Inflammatory macrophage treated with lipopolysaccharide for 4 hours (primary cell): ENCODE data around the gene MNAT1.
"Not testable (repeated sequence)": the region's sequence is repeated elsewhere in the genome, so short reads cannot be mapped to it uniquely, and the experiment has no call there.

Experiments
- DNase-seq: peaks from one replicate; pipeline ENCODE4 v3.0.0-alpha.2; 2020

MNAT1 gene

DNA sequence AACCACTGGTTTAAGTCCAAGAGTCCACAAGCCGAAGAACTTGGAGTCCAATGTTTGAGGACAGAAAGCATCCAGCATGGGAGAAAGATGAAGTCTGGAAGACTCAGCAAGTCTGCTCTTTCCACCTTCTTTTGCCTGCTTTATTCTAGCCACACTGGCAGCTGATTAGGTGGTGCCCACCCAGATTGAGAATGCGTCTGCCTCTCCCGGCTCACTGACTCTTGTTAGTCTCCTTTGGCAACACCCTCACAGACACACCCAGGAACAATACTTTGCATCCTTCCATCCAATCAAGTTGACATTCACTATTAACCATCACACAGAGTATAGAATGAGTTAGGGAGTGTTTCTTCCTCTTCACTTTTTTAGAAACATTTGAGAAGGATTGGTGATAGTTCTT is 156.1 kb downstream of the MNAT1 start:
- DNase-seq, result not testable (repeated sequence)

- DNase-seq, result no peak
Measured at GRCh38 chr14:60893911-60894310, 159.3 kb downstream of the MNAT1 start.

GRCh38 chr14:60904381-60904780 is 169.8 kb downstream of the MNAT1 start:
- DNase-seq, result no peak

- no peak for DNase-seq
Measured at GRCh38 chr14:60905923-60906322, 171.4 kb downstream of the MNAT1 start.

- no peak for DNase-seq
Measured at GRCh38 chr14:60915781-60916180, 181.2 kb downstream of the MNAT1 start.

GRCh38 chr14:60922050-60922449 is 187.5 kb downstream of the MNAT1 start:
- peak; percentile 0 for DNase-seq

GRCh38 chr14:60925286-60925685 is 190.7 kb downstream of the MNAT1 start:
- no peak for DNase-seq

GRCh38 chr14:60926002-60926401 is 191.4 kb downstream of the MNAT1 start:
- no peak for DNase-seq

DNA sequence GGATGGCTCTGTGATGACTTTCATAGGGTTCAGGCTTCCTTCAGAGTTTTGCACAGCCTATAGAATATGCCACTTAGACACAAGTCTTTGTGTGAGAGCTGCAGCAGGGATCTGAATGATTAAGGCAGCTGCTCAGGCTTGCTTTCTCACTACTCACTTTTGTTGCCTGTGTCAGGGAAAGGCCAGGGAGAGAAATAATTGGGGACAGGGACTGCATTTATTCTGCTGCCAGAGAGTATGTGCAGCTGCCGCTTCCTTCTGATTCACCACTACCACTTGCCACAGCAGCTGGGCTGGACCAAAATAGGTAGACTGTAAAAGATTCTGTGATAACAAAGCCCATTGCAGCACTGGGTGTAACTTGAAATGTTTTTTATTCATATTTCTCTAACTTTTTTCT is 196.7 kb downstream of the MNAT1 start:
- no peak for DNase-seq

DNA sequence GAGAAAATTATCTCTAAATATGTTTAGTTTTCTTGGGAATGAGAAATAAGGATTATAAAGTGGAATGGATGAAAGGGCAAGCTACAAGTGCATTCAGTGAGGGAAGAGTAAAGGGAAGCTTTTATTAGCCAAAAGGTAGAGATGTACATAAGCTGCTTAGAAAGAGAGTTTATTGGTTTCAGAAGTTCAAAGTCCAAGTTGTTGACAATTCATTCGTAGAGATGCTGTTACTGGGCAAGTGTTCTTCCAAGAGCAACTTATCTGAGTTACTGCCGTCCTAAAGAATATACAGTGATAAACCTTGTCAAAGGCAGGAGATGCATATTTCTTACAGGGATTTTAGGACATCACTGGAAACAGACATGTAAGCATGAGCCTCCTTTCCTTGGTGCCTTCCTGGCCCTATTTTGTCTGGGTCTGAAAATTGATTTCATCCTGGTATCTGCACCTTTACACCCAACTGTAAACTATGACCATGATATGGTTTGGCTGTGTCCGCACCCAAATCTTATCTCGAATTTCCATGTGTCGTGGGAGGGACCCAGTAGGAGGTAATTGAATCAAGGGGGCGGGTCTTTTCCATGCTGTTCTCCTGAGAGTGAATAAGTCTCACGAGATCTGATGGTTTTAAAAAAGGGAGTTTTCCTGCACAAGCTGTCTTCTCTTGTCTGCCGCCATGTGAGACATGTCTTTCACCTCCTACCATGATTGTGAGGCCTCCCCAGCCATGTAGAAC is 199.5 kb downstream of the MNAT1 start:
- DNase-seq, result no peak

DNA sequence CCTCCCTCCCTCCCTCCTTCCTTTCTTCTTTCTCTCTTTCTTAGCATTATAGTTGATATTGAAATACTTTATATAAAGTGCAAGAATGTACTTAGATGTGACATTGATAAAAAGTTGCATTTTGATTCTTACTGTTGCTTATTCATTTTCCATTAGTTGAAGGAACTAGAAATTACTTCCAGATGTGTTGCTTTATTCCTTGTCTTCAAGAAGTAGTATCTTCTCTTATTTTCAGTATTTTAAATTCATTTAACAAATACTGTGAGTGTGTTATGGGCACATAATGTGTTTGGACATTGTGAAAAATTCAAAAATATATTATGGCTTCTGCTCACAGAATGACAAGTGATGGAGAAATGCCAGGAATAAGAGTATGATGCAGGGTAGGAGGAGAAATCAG is 200.8 kb downstream of the MNAT1 start:
- DNase-seq, result no peak

- no peak for DNase-seq
Measured at GRCh38 chr14:60943637-60944032, 209.1 kb downstream of the MNAT1 start.

DNA sequence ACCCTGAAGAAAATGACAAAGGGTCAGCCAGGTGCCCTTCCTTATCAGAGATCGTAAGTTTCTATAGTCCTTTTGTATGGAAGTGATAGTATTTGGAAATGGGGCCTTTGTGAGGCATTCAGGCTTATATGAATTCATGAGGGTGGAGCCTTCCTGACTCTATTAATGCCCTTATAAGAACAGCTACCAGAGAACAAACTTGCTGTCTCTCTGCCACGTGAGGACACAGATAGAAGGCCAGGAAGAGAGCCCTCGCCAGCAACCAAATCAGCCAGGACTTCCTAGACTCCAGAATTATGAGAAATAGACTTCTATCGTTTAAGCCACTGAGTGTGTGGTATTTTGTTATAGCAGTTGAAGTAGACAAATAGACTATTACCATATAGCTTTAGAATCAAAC is 209.6 kb downstream of the MNAT1 start:
- DNase-seq, result no peak

DNA sequence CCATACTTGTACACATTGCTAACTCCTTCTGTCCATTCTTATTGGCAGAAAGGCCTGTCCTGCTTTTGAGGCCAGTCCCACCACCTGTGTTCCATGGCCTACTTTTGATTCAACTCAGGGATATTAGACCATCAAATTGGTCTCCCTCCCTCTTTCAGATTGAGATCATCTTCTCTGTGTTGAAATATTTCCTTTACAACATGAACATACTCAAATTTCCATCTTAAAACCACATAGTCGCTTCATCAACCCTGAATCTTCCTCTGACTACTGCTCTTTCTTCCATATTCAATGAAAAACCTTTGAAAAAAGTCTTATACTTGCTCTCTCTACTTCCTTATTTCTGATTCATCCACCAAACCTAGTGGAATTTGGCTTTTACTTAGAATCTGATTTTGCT is 211.4 kb downstream of the MNAT1 start:
- DNase-seq, result peak; percentile 15

- DNase-seq, result no peak
Measured at GRCh38 chr14:60946773-60947172, 212.2 kb downstream of the MNAT1 start.

DNA sequence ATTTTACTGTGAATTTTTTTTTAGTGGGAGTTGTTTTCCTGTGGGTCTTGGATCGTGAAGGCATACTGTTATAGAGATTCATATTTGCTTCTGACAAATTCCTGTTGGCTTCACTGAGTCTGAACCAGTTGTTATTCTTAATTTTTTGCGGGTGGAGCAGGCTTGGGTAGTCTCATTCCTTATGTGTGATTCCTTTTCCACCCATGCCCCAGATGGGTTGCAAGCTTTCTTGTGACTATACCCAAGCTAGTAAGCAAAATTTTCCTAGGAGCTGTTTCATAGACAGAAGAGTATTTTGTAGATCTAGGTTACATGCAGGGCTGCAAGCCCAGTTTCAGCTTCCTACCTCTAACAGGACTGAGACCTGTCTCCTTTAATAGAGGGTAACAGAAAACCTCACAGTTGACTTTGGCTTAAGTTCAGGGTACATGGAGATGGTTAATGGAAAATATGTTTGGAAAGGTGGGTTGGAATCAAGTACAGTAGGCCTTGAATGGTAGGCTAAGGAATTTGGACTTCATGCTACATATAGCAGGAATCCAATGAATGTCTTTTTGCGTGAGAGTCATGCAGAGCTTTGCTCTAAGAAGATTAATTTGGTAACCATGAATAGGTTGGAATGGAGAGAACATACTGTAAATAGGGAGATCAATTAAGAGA is 217.3 kb downstream of the MNAT1 start:
- DNase-seq, result no peak

DNA sequence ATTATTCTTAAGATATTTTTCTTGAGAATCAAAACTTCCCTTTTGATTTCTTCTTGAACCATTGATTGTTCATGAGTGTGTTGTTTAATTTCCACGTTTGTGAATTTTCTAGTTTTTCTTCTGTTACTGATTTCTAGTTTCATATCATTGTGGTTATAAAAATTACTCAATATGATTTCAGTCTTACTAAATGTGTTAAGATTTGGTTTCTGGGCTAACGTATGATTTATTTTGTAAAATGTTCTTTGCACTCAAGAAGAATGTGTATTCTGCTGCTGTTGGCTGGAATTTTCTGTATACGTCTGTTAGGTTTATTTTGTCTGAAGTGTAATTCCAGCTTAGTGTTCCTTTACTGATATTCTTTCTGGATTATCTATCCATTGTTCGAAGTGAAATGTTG is 221.6 kb downstream of the MNAT1 start:
- DNase-seq, result no peak

DNA sequence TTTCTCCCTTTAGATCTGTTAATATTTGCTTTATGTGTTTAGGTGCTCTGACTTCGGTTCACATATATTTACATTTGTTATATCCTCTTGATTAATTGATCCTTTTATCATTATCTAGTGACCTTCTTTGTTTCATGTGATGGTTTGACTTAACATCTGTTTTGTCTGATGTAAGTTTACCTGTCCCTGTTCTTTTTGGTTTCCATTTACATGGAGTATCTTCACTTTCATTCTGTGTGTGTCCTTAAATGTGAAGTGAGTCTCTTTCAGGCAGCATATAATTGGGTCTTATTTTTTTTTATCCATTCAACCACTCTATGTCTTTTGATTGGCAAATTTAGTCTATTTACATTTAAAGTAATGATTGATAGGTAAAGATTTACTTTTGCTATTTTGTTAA is 222.1 kb downstream of the MNAT1 start:
- DNase-seq, result no peak

DNA sequence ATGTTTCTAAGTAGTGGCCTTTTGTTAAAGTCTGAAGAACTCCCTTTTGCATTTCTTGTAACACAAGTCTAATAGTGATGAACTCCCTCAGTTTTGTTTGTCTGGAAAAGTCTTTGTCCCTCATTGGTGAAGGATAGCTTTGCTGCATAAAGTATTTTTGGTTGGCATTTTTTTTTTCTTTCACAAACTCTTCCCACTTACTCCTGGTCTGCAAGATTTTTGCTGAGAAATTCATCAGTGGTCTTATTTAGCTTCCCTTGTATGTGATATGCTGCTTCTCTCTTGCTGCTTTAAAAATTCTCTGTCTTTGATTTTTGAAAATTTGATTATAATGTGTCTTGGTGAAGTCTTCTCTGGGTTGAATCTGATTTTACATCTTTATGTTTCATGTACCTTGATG is 223.6 kb downstream of the MNAT1 start:
- DNase-seq, result no peak

DNA sequence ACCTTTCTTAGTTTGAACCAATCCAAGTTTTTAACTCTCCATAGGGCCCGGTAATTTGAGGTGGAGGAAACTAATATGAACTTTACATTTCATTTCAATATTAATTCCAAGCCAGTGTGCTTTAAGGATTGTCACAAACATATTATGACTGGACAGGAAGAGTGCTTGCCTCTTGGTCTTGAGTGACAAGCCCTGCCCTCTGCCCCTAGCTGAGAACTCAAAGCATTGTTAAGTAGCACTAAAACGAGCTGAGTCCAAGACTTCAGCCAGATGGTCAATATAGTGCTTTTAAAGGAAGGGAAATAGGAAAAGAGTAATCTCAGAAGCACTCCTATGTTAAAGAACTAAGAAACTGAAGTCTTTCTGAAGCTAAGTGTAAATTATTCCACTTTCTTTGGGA is 229.2 kb downstream of the MNAT1 start:
- no peak for DNase-seq

DNA sequence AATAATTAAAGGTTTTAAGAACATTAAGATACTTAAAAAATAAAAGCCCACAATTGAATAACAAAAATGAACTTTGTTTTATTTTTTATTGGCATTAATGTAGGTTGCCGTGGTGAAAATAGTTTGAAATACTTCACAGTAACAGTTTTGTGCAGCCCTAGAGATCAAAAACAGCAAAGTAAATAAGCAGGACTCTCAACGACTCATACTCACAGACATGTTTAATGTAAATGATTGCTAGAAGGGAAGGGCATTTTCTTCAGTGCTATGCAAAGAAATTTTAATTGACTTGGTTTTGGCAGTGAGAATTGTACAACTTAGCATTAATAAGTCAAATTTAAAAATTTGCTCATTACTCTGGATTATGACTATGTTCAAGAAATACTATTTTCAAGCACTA is 230.3 kb downstream of the MNAT1 start:
- no peak for DNase-seq

- no peak for DNase-seq
Measured at GRCh38 chr14:60965402-60965801, 230.8 kb downstream of the MNAT1 start.

DNA sequence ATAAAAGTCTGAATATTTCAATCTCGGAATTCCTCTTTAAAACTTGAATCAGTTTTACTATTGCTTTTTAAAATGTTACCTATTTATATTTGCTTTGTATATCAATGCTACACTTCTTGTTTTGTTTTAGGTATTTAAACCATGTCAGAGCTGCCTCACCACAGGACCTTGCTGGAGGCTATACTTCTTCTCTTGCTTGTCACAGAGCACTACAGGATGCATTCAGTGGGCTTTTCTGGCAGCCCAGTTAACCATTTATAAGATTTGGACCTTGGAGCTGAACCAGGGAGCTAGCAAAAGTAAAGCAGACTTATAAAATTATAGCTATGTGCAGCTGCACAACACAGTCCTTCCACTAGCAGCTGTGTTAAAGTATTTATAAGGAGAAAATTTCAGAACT is 233.5 kb downstream of the MNAT1 start:
- DNase-seq, result no peak

GRCh38 chr14:60968671-60969070 is 234.1 kb downstream of the MNAT1 start:
- DNase-seq, result no peak

- no peak for DNase-seq
Measured at GRCh38 chr14:60970146-60970545, 235.6 kb downstream of the MNAT1 start.
